ENCODE results near the gene PARD3B.

Gene PARD3B

DNA sequence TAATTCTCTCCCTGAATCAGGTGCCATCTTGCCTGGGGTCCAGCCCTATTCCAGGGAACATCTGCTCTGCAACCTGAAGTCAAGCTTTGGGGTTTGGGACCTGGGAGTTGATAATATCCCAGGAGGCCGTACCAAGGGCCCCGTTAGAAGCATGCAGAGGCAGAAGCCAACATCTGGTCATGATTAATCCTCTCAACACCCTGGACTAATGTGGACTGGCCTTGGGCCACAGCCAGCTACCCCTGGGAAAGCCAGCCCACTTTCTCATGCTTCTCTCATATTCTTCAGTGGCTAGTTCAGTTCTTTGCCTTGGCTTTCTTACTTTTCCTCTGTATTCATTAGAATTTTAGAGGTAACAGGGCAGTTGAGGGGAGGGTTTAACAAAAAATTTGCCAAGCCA, 621.5 kb downstream of the PARD3B start:
- no peak for DNase-seq

DNA sequence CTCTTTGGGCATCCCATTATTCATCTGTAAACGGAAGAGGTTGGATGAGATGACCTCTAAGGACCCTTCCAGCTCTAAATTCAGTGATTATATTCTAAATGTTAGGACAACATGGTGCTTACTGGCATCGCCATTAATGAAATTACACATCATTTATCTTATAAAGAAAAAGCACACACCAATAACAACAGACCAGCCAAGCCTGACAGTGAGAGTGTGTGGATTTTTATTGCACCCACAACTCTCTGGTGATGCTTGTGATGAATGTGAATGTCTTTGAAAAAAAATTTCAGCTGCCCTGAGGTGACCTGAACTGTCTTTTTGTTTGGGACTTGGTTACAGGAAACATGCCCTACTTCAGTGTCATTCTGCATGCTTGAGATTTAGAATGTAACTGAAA, 623.7 kb downstream of the PARD3B start:
- no peak for DNase-seq

DNA sequence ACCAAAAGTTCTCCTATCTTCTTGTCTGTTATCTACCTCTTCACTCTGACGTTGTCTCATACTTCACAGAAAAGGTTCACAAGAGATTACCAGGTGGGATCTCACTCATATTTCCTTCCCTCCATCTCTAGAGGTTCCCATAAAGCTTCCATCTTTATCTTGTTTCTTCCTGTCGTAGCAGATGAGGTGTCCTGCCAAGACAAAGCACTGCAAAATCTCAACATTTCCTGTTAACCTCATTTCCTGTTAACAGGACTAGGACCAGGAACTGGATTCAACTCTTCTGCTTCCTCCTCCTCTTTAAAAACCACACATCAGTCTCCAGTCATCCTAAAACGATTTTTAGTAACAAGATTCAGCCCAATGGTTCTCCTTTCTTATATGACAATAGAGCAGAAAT, 624.2 kb downstream of the PARD3B start:
- no peak for DNase-seq

DNA sequence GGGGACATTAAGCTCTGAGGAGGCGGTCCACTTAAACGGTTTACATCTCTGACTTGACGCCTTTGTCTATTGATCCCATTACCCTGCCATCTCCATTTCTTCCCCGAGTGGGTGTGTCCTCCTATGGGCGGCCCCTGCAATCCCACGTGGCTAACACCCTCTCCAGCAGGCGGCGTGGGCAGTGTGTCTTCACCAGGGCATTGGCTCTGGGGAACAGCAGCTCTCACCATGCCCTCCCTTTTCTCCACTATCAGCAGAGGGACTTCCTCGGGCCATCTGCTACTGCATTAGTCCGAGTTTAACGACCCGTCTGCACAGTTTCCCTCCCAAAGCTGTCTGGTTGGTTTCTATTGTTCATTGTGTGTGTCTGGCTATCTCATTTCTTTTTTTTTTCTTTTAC, 625.1 kb downstream of the PARD3B start:
- no peak for DNase-seq

DNA sequence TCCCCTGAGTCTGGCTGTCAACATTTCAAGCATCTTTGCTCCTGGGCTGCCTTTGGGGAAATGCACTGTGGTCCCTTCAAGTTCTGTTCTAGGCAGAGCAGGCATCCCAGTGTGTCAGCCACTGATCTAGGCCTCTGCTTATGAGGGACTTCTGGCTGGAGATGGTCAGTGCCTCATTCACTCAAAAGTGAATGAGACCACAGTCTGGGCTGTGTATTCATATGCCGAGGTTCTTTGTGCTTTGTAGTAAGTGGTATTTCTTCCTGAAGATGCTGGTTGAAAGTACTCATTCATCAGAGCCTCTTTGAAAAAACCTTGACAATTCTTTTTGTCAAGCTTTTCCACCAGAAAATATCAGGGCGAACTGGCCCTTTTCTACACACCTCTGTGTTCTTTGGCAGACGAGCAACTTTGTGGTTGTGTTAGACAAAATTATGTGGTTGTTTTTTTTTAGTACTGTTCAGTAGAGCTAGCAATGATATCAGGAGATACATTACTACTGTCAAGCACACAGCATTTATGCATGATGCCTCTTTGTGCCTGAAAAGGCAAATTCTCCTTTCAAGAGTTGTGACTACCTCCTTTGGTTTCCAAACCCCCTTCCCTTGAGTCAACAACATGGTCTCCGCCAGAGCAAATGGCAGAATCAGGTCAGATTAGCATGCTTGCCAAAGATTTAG, 626.1 kb downstream of the PARD3B start:
- no peak for DNase-seq

DNA sequence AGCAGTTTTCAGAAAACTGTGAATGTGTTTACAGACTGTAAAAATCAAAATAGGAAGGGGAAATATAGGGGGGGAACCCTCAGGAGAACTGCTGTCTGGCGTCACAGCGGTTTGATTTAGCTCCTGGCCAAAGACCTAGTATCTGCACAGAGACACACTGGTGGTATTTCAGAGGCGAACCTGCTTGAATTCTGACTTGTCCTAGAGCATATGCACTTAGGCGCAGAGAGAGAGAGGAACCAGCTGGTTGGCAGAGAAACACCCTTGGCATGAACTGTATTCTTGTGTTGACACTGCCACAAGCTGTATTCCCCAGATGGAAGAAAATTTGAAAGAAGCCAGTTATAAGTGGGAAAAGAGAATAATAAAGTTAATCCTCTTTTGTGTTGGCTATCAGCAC, 630.6 kb downstream of the PARD3B start:
- no peak for DNase-seq

DNA sequence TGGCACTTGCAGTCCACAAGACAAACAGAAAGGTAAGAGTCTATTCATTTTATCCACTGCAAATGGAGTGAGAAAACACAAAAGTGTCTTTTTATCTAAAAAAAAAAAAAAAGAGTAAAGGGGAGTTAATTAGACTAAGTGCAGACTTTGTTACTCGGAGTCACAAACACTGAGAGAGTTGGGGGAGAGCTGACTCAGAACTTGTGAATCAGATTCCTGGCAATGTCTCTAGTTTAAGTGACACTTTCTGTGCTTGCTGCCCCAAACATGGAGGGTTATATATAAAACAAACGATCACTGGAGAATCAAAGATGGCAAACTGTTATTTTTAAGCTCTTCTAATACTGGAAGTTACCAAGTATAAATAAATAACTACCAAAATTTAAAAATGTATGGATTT, 631.3 kb downstream of the PARD3B start:
- DNase-seq, result no peak

DNA sequence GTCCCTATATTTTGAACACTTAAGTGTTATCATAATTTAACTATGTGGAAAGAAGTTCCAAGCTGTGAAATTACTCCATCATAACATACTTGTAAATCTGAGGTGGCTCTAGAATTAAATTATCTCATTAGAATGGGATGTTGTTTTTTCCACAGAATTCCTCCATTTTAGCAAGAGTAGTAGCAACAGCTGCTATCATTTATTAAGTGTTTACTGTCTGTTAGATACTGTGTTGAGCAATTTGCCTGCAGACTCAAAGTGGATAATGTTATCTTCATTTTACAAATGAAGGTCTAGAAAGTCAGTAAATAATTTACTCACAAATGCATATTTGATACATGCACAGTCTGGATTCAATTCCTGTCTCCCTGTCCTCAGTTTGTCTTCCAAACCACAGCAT, 632.3 kb downstream of the PARD3B start:
- no peak for DNase-seq

DNA sequence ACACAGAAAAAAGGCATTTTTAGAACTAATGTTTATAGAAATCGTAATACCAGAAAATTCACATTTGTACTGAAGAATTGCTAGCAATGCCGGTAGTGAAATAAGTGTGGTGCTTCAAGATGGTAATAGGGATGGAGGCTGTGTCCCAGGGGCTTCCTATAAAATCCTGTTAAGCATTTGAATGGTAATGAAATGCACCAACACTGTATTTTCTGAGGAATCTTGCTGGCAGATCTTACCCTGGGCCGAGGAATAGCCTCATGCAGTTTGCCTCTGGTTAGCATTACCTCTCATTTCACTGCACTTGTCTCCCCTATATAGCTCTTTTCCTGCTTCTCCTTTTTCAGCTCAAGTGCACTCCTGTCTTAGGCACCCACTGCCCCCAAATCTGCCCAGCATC, 635.5 kb downstream of the PARD3B start:
- no peak for DNase-seq

DNA sequence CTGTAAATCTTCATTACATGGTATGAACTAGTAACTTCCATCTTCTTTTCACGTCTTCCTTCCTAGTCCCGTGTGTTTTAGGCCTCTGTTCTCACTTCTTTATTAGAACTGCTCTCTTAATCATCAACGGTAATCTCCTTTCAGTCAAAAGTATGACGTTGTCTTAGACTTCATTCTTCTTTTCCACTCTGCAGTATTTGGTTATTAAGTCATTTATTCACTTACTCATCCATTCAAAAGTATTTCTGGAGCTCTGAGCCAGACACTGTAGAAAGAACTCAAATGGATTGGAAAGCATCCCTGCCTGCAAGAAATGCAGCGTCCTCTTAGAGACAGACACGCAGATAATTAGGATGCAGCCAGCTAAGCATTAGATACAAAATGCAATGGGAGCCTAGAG, 642.5 kb downstream of the PARD3B start:
- no peak for DNase-seq

DNA sequence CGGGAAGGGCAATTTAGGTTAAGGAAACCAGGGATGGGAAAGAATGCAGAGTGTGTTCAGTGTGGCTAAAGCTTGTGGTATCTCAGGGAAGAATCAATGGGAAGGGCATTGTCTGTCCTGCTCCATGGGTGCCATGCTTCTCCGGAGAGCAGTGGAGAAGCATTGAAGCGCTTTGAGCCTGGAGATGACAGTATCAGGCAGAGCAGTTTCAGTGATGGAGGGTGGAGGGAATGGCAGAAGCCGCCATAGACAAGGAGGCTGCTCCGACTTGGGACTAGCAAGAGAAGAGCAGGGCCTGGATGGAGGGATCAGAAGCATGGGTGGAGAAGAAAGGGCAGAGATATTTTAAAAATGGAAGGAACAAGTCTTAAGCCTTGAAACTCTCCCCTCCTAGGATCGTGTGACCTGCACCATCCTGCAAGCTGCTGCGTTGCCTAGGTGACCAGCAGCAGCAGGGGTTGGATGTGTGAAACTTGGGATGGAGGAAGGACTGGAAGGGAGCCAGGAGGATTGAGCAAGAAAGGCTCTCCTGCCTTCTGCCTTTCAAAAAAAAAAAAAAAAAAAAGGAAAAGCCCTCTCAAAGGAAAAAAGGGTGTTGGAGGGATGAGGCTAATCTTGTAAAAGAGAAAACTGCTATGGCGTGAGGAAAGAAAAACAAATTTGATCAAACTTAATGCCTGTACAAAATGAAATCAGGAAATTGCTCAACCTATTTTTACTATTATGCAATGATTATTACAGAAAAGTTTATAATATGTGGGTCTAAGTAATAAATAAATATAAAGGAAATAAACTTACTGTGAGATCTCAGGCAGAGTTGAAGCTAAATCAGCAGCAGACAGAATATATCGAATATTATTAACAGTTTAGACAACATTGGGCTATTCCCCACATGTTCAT, 643.2 kb downstream of the PARD3B start:
- DNase-seq, result no peak

DNA sequence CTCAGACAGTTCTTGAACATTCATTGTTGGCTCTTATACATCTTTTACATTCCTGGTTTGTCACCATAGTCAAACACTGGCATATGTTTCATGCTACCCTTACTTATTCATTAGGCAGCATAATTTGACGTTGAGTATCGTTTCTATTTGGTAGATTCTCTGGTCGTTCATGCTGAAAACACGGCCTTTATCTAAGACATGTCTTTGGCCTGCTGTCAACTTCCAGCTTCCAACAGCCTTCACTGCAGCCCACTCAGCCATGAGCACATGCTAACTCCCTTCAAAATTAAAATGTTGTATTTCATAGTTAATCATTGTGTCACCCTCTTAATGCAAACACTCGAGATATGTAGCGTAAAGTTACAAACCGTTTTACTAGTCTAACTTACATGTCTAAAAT, 644.0 kb downstream of the PARD3B start:
- no peak for DNase-seq

DNA sequence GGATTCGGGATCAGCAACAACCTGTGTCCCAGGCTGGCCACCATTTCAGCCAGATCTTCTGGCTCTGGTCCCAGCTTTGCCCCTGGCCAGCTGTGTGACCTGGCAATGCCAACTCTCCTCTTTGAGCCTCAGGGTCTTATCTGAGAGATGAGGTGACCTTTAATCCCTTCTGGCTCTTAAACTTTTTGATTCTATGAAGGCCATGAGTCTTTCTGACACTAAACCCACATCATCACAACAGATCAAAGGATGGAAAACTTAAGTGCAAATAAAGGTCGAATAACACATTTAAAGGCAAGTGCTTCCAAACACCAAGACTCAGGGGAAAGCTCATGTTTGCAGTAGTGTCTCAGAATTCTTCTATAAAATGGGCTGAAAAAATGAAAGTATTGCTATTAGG, 645.3 kb downstream of the PARD3B start:
- no peak for DNase-seq

DNA sequence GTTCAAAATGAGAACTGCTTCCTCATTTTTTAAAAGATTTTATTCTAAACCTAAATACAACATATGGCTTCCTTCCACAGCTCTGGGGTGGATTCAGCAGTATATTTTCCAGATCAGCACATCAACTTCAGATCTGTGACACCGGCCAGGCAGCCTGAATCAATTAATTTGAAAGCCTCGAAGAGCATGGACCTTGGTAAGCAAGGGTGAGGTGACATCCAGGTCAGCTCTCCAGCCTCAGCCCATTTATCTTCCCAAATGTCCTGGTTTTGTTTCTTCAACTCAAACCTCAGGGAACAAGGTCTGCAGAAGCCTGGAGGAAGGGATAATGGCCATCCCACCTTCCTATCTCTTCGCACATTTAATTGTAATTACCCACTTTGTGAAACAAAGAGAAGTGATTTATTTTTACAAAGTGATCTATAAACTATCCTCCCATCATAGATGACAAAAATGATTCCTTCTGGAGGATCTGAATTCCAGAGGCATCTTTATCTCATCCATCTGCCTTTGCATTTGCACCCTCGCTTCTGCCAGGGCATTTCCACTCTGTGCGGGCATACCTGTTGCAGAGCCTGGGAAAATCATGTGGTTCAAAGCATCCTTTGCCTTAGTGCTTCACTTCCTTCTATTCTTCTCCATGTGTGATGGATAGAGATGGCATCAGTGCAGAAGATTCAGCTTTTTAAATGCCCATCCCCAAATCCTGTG, 648.0 kb downstream of the PARD3B start:
- DNase-seq, result no peak

DNA sequence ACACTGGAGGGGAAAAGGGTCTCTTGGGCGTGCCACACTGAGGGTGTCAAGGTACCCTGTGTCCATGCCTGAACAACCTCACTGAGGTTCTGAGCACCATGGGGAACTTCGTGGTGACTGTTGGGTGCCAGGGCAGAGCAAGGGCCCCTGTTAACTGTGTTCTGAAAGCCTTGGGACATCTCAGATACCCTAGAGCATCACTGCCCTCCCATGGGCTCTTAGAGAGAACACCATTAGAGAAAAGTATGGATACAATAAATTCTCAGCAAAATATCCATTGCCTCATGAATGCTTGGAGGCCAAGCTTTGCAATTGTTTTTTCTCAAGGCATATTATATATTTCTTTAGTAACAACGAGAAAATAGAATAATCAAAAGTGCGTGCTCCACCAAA, 648.6 kb downstream of the PARD3B start:
- no peak for DNase-seq

DNA sequence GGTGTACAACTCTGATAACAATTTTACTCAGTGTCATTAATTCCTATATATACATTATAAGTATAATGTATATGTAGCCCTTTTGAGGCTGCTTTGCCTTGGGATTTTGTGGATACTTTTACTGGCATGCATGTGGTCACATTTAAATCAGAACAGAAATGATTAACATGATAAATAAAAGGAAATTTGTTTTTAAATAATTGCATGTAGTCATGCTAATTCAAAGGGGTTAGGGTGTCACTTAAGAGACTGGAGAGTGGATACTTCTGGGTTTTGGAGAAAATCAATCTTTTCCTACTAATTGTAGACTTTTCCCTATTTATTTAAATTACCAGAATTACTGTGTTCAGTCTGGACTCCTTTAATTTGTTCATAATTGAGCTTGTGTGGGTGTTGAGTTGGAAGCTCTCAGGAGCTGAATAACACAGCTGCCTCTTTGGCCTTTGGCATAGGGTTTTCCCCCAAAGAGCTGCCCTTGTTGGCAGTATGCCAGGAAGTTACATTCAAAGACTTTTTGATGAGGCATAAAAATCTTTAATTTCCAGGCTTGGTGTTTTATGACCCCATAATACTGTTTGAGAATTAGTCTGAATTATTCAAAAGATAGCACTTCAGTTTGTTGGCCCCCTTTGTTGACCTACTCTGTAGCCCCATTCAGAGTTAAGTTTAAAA, 652.3 kb downstream of the PARD3B start:
- no peak for DNase-seq

DNA sequence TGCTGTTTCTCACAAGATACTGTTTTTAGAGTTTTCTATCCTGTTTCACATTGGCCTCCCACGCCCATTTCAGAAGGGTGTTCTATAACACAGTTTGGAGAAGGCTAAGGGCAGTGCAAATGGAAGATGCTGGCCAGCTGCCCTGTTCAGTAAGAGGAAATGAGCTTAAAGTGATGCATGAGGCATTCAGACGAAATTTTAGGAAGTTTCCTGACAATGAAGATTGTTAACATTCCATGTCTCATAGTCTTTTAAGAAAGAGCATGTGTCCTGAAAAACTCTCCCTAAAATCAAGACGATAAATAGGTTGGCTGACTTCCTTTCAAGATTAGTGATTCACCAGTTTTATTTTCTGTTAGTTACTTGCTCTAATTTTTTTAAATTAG, 652.9 kb downstream of the PARD3B start:
- DNase-seq, result no peak

DNA sequence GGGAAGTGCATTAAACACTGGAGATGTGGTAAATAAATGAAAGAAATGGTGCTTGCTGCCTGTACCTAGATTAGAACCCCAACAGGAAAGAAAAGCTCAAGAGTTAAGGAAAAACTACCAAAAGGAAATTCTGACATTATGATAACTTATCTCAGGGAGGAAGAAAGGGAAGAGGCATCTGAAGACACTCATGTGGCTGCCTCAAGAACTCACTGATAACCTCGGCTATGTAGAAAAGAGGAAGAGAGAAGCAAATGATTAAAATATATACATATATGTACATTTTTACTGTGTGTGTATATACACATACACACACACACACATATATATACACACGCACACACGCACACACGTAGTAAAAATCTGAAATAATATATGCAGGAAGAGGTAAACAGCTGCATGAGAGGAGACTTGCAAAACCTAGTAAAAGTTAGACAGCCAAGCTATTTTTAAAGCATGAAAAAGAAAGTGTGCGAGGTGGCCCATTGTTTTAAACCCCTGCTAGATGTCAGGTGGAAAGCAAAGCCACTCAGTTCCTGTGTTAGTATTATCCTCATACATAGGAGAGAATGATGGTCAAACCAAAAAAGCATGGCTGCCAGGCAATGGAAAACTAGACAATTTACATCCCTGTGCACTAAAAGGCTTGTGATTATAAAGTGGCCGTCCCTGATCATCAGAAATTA, 654.0 kb downstream of the PARD3B start:
- DNase-seq, result no peak

DNA sequence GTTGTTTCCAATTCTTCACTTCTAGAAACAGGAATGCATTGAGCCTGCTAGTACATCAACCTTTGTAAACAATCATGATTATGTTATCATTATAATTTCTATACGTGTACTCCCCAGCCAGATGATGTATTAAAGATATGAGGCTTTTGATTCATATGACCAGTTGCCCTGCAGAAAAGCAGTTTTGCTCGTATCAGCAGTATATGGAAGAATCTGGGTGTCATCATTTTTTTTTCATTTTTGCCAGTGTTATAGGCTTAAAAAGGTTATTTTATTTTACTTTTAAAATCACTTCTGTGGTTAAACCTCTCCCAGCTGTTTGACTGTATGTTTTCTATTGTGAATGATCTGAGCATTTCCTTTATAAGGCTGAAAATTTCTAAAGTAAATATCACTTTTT, 665.2 kb downstream of the PARD3B start:
- DNase-seq, result no peak

DNA sequence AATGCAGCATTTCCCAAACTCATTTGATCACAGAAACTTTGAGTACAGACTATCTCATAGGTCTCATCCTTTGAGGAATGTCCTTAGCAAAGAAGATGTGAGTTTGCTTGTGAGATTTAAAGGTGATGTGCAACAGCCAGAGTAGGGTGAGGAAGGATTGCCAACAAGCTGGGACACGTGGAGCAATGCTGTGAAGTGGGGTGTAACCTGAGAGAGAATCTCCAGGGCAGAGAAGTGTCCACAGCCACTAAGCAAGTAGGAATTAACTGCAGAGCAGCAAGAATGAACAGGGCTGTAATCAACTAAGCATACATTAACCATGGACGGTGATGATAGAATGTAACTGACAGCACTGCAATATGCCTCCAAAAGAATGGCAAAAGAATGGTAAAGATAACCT, 667.1 kb downstream of the PARD3B start:
- no peak for DNase-seq

DNA sequence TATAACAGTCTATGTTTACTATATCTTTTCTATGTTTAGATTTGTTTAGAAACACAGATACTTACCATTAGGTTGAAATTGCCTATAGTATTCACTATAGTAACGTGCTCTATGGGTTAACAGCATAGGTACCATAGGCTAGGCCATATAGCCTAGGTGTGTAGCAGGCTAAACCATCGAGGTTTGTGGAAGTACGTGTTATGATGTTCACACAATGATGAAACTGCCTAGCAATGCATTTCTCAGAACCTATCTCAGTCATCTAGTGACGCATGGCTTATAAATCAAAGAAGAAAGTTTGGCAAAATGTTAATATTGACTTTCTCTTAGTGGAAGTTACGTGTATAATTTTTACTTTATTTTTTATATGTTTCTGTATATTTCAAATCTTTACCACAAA, 670.8 kb downstream of the PARD3B start:
- no peak for DNase-seq

DNA sequence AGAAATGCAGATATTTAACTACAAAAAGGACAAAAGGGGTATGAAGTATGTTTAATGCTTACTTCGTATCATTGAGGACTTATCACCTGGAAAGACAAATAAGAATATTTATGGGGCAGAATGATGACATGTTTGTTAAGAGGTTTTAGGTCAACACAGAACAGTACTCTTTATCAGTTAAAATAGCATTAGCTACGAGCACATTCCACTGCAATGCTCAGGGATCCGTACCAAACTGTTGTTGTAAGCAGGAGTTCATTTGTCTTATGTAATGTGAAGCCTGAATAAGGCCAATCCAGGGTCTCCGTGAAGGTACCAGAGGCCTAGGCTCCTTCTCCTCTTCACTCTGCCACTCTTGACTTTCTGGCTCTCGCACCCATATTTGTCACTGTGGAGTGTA, 671.3 kb downstream of the PARD3B start:
- no peak for DNase-seq

DNA sequence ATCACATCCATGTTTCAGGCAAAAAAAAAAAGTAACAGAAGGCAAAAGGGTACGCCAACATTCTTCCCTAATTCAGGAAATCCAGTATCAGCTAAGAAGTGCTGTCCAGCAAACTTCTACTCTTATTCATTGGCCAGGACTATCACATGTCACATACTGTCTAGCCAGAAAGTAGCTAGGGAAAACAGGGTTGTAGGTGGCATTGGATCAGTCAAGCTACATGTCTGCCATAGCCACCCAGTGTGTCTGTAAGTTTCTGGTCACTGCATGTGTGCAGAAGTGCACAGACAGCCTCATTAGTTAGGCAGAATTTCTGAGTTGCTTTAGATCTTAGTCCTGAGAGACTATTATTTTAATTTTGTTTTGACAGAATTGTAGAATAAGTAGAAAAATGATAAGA, 671.7 kb downstream of the PARD3B start:
- no peak for DNase-seq

Measured in KG1 (cell line).